ENCODE measurements around the gene GTF2E1.

GTF2E1 gene

DNA sequence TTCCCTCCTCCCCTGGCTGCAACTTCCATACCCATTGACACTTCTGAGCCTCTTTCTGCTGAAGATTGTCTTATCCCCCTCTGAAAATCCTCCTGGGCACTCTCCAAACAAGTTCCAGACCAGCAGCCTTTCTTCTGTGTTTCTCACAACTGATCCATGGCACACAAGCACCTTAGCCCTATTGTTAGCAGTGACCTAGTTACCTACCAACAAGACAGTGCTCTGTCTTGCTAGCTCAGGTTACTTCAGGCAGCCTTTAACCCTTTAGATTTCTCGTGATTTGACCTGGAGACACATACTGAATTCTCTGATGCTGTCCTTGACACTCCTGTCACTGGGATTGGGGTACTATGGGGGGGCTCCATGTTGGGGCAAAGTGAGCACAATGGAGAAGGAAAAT lies 82.1 kb downstream of the GTF2E1 start:
- TF ChIP-seq, protein P1, sequence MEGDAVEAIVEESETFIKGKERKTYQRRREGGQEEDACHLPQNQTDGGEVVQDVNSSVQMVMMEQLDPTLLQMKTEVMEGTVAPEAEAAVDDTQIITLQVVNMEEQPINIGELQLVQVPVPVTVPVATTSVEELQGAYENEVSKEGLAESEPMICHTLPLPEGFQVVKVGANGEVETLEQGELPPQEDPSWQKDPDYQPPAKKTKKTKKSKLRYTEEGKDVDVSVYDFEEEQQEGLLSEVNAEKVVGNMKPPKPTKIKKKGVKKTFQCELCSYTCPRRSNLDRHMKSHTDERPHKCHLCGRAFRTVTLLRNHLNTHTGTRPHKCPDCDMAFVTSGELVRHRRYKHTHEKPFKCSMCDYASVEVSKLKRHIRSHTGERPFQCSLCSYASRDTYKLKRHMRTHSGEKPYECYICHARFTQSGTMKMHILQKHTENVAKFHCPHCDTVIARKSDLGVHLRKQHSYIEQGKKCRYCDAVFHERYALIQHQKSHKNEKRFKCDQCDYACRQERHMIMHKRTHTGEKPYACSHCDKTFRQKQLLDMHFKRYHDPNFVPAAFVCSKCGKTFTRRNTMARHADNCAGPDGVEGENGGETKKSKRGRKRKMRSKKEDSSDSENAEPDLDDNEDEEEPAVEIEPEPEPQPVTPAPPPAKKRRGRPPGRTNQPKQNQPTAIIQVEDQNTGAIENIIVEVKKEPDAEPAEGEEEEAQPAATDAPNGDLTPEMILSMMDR (IDR thresholded peaks at IDR 0.05; ENCODE audit: extremely low read depth, missing control alignments), result no peak

DNA sequence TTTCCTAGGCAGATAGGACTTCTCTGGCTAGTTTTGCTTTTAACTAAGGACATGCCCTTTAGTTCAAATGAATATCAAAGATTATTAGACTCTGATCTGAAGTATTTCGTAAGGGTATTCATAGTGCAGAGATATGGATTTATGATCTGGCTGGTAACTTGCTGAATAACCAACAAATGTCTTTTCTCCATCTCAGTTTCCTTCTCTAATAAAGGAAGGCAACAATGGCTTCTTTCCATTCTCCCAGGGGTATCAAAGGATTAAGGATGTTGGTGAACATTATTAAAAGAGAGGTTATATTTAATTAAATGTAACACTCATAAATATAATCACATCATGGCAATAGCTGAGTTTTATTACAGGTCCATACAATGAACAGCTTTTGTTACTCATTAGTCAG lies 86.3 kb downstream of the GTF2E1 start:
- DNase-seq (ENCODE audit: low spot score), result no peak

More for the DNA sequence above, 82.1 kb downstream of the GTF2E1 start:
- no peak for DNase-seq (ENCODE audit: low spot score)

DNA sequence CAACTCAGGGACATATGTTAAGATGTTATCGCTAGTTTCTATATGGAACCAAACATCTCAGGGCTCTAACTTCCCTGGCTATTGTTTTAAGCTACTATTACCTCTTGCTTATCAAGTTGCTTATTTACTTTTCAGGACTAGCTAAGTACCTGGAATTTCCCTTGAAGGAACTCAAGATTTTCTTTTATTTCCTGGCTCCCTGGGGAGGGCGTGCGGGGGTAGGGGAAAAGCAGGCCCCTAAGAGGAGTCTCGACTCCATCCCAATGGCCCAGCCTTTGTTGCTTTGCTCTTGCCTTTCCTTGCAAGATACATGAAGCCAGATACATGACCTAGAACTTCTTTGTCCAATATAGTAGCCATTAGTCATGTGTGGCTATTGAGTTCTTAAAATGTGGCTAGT lies 88.5 kb downstream of the GTF2E1 start:
- TF ChIP-seq, protein P1 (IDR thresholded peaks at IDR 0.05; ENCODE audit: extremely low read depth, missing control alignments), result no peak
- DNase-seq (ENCODE audit: low spot score), result no peak

More for the DNA sequence above, 86.3 kb downstream of the GTF2E1 start:
- TF ChIP-seq, protein P1 (IDR thresholded peaks at IDR 0.05; ENCODE audit: extremely low read depth, missing control alignments), result no peak

All from GM20000 (cell line).